GM23338 (cell line): Measurements from ENCODE around the gene BRD3. TPM values are rescaled to one million over a fixed set of nuclear protein-coding genes. Genes with fewer than 3 reads are reported as not detected.

Experiments
- ATAC-seq: fragments of 200-7000 bp; cut with Tn5 transposase; 3 replicates; pipeline ENCODE4 v1.9.1; 2020
- DNase-seq: peaks from one replicate; pipeline ENCODE4 v3.0.0-alpha.2; 2015; ENCODE audit warnings: low spot score
- H2AFZ ChIP-seq: fragments of 200-600 bp; sonication (generic); 2 replicates; pipeline ENCODE4 v1.8.0; 2016; ENCODE audit warnings: antibody characterized with exemption, mild to moderate bottlenecking, moderate library complexity
- H3F3A ChIP-seq: fragments of 200-600 bp; sonication (generic); replicated peaks from 2 replicates; pipeline ENCODE4 v1.8.0; 2017; ENCODE audit warnings: antibody characterized with exemption, mixed run types, low read depth
- H3K27ac ChIP-seq: fragments of 200-600 bp; sonication (generic); 2 replicates; pipeline ENCODE4 v1.6.1; 2016; ENCODE audit warnings: low read depth
- H3K27me3 ChIP-seq: fragments of 200-600 bp; sonication (generic); 2 replicates; pipeline ENCODE4 v1.8.0; 2016; ENCODE audit warnings: mild to moderate bottlenecking, mixed run types, moderate library complexity; ENCODE audit not compliant: insufficient read depth
- H3K36me3 ChIP-seq: fragments of 200-600 bp; sonication (generic); 2 replicates; pipeline ENCODE4 v1.8.0; 2016; ENCODE audit warnings: mild to moderate bottlenecking; ENCODE audit not compliant: insufficient read depth
- H3K4me1 ChIP-seq: fragments of 200-600 bp; sonication (generic); 2 replicates; pipeline ENCODE4 v1.8.0; 2016; ENCODE audit warnings: mild to moderate bottlenecking, moderate library complexity; ENCODE audit not compliant: insufficient read depth
- H3K4me2 ChIP-seq: fragments of 200-600 bp; sonication (generic); 2 replicates; pipeline ENCODE4 v1.7.1; 2017; ENCODE audit warnings: mixed run types
- H3K4me3 ChIP-seq: fragments of 200-600 bp; sonication (generic); 2 replicates; pipeline ENCODE4 v1.6.1; 2016; ENCODE audit warnings: mixed run types
- H3K79me2 ChIP-seq: fragments of 200-600 bp; sonication (generic); replicated peaks from 2 replicates; pipeline ENCODE4 v1.8.0; 2017; ENCODE audit warnings: mild to moderate bottlenecking; ENCODE audit not compliant: insufficient read depth
- H3K9me2 ChIP-seq: fragments of 200-600 bp; sonication (generic); 2 replicates; pipeline ENCODE4 v1.8.0; 2017; ENCODE audit not compliant: insufficient read depth
- H4K20me1 ChIP-seq: fragments of 200-600 bp; sonication (generic); replicated peaks from 2 replicates; pipeline ENCODE4 v1.8.0; 2017; ENCODE audit warnings: mild to moderate bottlenecking; ENCODE audit not compliant: insufficient read depth
- H3K27ac Mint-ChIP-seq: 2 replicates; pipeline ENCODE4 v1.8.0; 2020; ENCODE audit warnings: inconsistent platforms, mild to moderate bottlenecking, moderate library complexity, mixed read lengths
- H3K27me3 Mint-ChIP-seq: 3 replicates; pipeline ENCODE4 v1.8.0; 2022; ENCODE audit warnings: low read depth, mild to moderate bottlenecking, moderate library complexity, mixed read lengths, inconsistent platforms; ENCODE audit not compliant: insufficient read depth, poor library complexity
- H3K36me3 Mint-ChIP-seq: 3 replicates; pipeline ENCODE4 v1.8.0; 2021; ENCODE audit warnings: low read depth, mild to moderate bottlenecking, inconsistent platforms, moderate library complexity, mixed read lengths
- H3K4me1 Mint-ChIP-seq: 3 replicates; pipeline ENCODE4 v1.8.0; 2020; ENCODE audit warnings: mild to moderate bottlenecking, inconsistent platforms, mixed read lengths
- H3K4me3 Mint-ChIP-seq: 3 replicates; pipeline ENCODE4 v1.8.0; 2021; ENCODE audit warnings: moderate library complexity, mild to moderate bottlenecking, inconsistent platforms, mixed read lengths
- H3K9me3 Mint-ChIP-seq: 3 replicates; pipeline ENCODE4 v1.8.0; 2020; ENCODE audit warnings: moderate library complexity, mild to moderate bottlenecking, inconsistent platforms, mixed read lengths
- CREB1 ChIP-seq: fragments of 250-450 bp; sonication (Bioruptor Pico); IDR thresholded peaks from 2 replicates; pipeline ENCODE4 v1.5.0; 2020; ENCODE audit warnings: low read depth, mild to moderate bottlenecking, moderate library complexity
- CTCF ChIP-seq, 2 experiments: fragments of 200-600 bp in 1 of 2; sonication (generic) in 1 of 2; conservative IDR thresholded peaks; 2 replicates each; pipeline versions ENCODE4 v1.5.1 to v1.6.1; 2016 to 2017; ENCODE audit warnings: antibody characterized with exemption in 2 of 2, low read depth in 2 of 2, mild to moderate bottlenecking in 2 of 2, moderate library complexity in 1 of 2
- ETS1 ChIP-seq: IDR thresholded peaks from 2 replicates; pipeline ENCODE4 v1.6.1; 2016; ENCODE audit warnings: antibody characterized with exemption
- EZH2 ChIP-seq: fragments of 200-600 bp; sonication (generic); IDR thresholded peaks from one replicate; pipeline ENCODE4 v1.8.0; 2017; ENCODE audit warnings: antibody characterized with exemption, mild to moderate bottlenecking, low read depth; ENCODE audit not compliant: unreplicated experiment
- EZH2phosphoT487 ChIP-seq: fragments of 200-600 bp; sonication (generic); IDR thresholded peaks from one replicate; pipeline ENCODE4 v1.8.1; 2018; ENCODE audit warnings: antibody characterized with exemption; ENCODE audit not compliant: unreplicated experiment
- JUNB ChIP-seq: IDR thresholded peaks from one replicate; pipeline ENCODE4 v1.6.1; 2016; ENCODE audit warnings: antibody characterized with exemption; ENCODE audit not compliant: unreplicated experiment
- NANOG ChIP-seq: IDR thresholded peaks from 2 replicates; pipeline ENCODE4 v1.6.1; 2016; ENCODE audit warnings: antibody characterized with exemption, borderline replicate concordance
- POLR2AphosphoS5 ChIP-seq: IDR thresholded peaks from 2 replicates; pipeline ENCODE4 v1.6.1; 2016; ENCODE audit warnings: antibody characterized with exemption, low read depth
- STAT1 ChIP-seq: IDR thresholded peaks from one replicate; pipeline ENCODE4 v1.6.1; 2016; ENCODE audit warnings: antibody characterized with exemption; ENCODE audit not compliant: unreplicated experiment
- ZNF114 ChIP-seq: fragments of 250-450 bp; sonication (Bioruptor Pico); IDR thresholded peaks from 2 replicates; pipeline ENCODE4 v1.5.0; 2020; ENCODE audit warnings: mild to moderate bottlenecking, moderate library complexity
- ZNF331 ChIP-seq: fragments of 250-450 bp; sonication (Bioruptor Pico); IDR thresholded peaks from 2 replicates; pipeline ENCODE4 v1.5.0; 2020; ENCODE audit warnings: low read depth, mild to moderate bottlenecking, moderate library complexity
- ZNF462 ChIP-seq: fragments of 250-450 bp; sonication (Bioruptor Pico); IDR thresholded peaks from 2 replicates; pipeline ENCODE4 v1.5.0; 2020; ENCODE audit warnings: mild to moderate bottlenecking, moderate library complexity
- polyA plus RNA-seq: library from polyadenylated mRNA; unstranded; fragments of >200 nt; fragmentation: Nextera tagmentation; extraction: Ambion mirVana; gene quantifications from 2 replicates; pipeline ENCODE4 v1.2.1, GENCODE V29; 2016
- total RNA-seq: library from RNA; depleted of rRNA; stranded (reverse); fragments of >200 nt; shearing (Covaris generic); gene quantifications from 2 replicates; pipeline ENCODE4 v1.2.3, GENCODE V29; 2014

BRD3 gene
- total and polyA plus RNA-seq, 2 experiments from 2014 or later = 46.0 to 88.0 TPM

- no peak for TF ChIP-seq ZNF462 (CRISPR knock-in tag)
- TF ChIP-seq STAT1 = no peak
- no peak for TF ChIP-seq POLR2AphosphoS5
- TF ChIP-seq EZH2 = no peak
- TF ChIP-seq JUNB = no peak
- no peak for TF ChIP-seq ZNF331
These were observed 33.4 kb downstream of the BRD3 start (continued) for GRCh38 chr9:134034215-134035040.

GRCh38 chr9:134033516-134034214, 34.2 kb downstream of the BRD3 start:
- Histone ChIP-seq H3K27me3 (no peaks in the 10 kb centered on the region), H4K20me1 (peaks cover 7% of the 10 kb centered on the region; the same call in 1 of the 2 replicates), H3K79me2 (peaks cover 6% of the 10 kb centered on the region; the same call in 1 of the 2 replicates), H3K4me1 (no peaks in the 10 kb centered on the region), H3K4me2 (no peak overlapping the region), H3K36me3 (peaks cover 39% of the 10 kb centered on the region; the same call in 1 of the 2 replicates), H3K27ac (no peak overlapping the region), H3K9me2 (no peaks in the 10 kb centered on the region), H3K4me3 (no peak overlapping the region), H2AFZ (no peak overlapping the region), H3F3A (0 out of 2 replicates have a peak, but pooled peaks cover 5% of the 10 kb centered on the region)
- no peaks in the 10 kb centered on the region for H3K9me3 Mint-ChIP-seq
- ATAC-seq = no peak
- peaks cover 59% of the 10 kb centered on the region for H3K36me3 Mint-ChIP-seq
- DNase-seq = no peak
- peaks cover 10% of the 10 kb centered on the region for H3K27me3 Mint-ChIP-seq
- no peak overlapping the region for H3K27ac Mint-ChIP-seq
- H3K4me1 Mint-ChIP-seq = no peaks in the 10 kb centered on the region
- H3K4me3 Mint-ChIP-seq = no peak overlapping the region
- TF ChIP-seq EZH2phosphoT487 = no peak
- TF ChIP-seq CTCF (conservative IDR thresholded peaks at IDR 0.05; ENCODE audit: low read depth in 2 of 2) = no peak
- TF ChIP-seq NANOG = no peak
- no peak for TF ChIP-seq EZH2
- no peak for TF ChIP-seq ETS1
- no peak for TF ChIP-seq ZNF331
- TF ChIP-seq STAT1 = no peak
- TF ChIP-seq JUNB = no peak
- TF ChIP-seq ZNF114 = no peak
- no peak for TF ChIP-seq POLR2AphosphoS5
- no peak for TF ChIP-seq CREB1 (CRISPR knock-in tag)
